ENCODE results near the gene RPS6KA2.

RPS6KA2 gene

DNA sequence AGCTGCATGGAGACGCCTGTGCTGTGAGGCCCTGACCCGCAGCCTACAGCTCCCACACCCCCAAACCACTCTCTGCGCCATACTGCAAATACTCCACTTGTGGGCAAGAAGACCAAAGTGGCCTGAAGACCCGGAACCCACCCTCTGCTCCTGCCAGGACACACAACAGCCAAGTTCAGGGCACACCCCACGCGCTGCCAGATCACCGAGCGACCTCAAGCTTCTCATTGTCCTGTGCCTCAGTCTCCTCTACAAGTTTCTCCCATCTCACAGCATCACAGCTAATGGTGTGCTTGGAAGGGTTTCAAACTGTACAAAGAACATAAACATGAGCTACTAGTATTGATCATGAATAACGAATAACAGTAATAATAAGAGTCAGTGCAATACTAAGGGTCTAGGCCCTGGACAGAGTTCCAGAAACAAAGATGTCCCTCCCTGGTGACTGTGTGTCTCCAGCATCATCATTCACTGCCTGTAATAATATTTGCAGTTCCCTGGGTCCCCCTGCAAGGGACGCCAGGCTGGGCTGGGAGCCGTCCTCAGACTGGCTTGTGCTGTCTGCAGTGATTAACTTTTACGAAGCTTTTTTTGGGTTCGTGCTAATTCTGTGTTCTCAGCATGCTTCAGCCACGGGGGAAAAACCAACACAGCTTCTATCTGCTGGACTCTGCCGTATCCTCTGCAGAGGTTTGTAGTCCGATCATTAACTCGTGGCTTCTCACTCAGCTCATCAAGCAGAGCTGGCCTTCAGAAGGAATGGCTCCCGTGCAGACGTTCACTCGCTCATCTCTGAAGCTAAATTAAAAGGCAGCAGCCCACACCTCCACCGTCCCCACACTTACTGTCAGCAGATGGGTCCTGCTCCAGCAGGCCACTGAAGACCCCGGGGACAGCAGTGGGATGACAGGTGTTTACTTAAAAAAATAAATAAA lies 162.7 kb downstream of the RPS6KA2 start:
- TF ChIP-seq EZH2 (IDR thresholded peaks at IDR 0.05; ENCODE audit: borderline replicate concordance, low read depth, low read length, severe bottlenecking) (no peak), CTCF (IDR thresholded peaks at IDR 0.05; ENCODE audit: borderline replicate concordance, extremely low read depth, low read length, poor library complexity, severe bottlenecking) (no peak)
- H3K4me3 ChIP-seq (ENCODE audit: low read depth in 1 of 2, low read length in 2 of 2), result no peak overlapping the region
- DNase-seq (no peak), ATAC-seq (ENCODE audit: insufficient read depth, low read depth) (no peak)
- no peaks in the 10 kb centered on the region for H3K79me2 ChIP-seq (ENCODE audit: insufficient read depth, low read length)
- no peak overlapping the region for H3K27ac ChIP-seq (ENCODE audit: low read length)
- H3K36me3 ChIP-seq (ENCODE audit: insufficient read depth, low read length), result no peaks in the 10 kb centered on the region
- H3K9me3 ChIP-seq (ENCODE audit: insufficient read depth, low read length, severe bottlenecking), result no peaks in the 10 kb centered on the region
- no peak overlapping the region for H3K9ac ChIP-seq (ENCODE audit: low read depth, low read length)
- no peaks in the 10 kb centered on the region for H3K27me3 ChIP-seq (ENCODE audit: insufficient read depth, low read length, poor library complexity)
- no peak overlapping the region for H3K4me2 ChIP-seq (ENCODE audit: insufficient read depth, low read length)
- H4K20me1 ChIP-seq (ENCODE audit: insufficient read depth, low read length), result no peaks in the 10 kb centered on the region
- no peak overlapping the region for H2AFZ ChIP-seq (ENCODE audit: low read depth, low read length)
- H3K4me1 ChIP-seq (ENCODE audit: insufficient read depth, low read length), result no peaks in the 10 kb centered on the region

DNA sequence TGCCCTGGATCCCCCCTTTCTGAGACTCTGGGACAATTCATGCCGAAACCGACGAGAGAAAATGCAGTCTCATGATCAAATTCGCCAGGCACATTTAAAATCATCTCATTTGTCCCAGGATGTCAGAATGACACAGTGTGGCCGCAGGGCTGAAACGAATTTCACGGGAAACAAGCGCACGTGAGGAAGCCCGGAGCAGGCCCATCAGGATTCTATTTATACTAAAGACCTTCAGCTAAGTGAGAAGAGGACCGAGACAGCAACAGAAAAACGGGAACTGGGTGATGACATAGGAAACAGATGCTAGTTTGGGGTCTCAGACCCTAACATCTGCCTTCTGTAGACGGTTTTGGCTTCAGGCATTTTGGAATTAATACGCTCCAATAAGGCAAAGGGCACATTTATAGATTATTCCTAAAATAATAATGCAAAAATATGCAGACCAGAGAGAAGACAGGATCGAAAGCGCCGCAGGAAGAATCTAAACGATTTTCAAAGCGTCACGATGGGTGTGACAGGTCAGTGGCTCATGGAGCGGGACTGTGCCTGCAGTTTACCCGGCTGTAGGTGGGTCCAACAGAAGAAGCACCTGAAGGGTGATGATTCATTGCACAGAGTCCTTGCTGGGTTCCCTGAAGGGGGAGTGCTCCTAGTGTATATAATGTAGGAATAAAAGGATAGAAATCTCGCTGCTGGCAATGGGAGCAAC lies 163.5 kb downstream of the RPS6KA2 start:
- H2AFZ ChIP-seq (ENCODE audit: low read depth, low read length), result no peak overlapping the region
- no peak for DNase-seq

DNA sequence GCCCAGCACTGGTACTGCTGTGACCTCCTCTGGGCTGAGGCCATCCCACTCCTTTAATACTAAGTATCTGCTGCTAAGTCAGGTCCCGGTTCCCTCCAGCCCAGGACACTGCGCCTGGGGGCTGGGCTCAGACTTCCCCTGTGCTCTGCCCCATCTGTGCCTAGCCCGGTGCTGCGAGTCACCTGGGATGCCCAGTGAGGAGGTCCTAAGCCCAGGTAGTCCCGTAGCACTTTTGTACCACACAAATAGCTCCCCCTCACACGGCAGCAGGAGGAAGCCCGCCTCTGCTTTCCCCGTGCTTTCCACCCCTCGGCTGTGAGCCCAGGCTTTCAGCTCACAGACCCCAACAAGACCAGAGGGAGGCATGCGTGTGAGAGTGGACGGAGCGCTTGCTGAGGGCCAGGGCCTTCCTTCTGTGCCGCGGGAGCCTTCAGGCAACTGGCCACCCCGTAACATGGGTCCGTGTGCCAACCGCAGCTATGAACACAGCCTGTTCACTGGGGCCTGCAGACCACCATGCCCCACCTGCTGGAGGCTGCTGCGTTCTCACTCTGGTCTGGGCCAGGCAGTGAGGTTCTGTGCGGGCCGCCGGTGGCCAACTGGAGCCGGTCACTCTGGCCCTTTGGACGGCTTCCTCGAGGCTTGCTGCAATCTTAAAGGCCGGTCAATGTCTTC lies 164.5 kb downstream of the RPS6KA2 start:
- no peaks in the 10 kb centered on the region for H3K4me1 ChIP-seq (ENCODE audit: insufficient read depth, low read length)
- no peaks in the 10 kb centered on the region for H4K20me1 ChIP-seq (ENCODE audit: insufficient read depth, low read length)
- no peak overlapping the region for H2AFZ ChIP-seq (ENCODE audit: low read depth, low read length)
- H3K36me3 ChIP-seq (ENCODE audit: insufficient read depth, low read length), result no peaks in the 10 kb centered on the region
- H3K9me3 ChIP-seq (ENCODE audit: insufficient read depth, low read length, severe bottlenecking), result no peaks in the 10 kb centered on the region
- no peak overlapping the region for H3K4me3 ChIP-seq (ENCODE audit: low read depth in 1 of 2, low read length in 2 of 2)
- no peak overlapping the region for H3K9ac ChIP-seq (ENCODE audit: low read depth, low read length)
- no peak overlapping the region for H3K4me2 ChIP-seq (ENCODE audit: insufficient read depth, low read length)
- no peak for TF ChIP-seq CTCF (IDR thresholded peaks at IDR 0.05; ENCODE audit: borderline replicate concordance, extremely low read depth, low read length, poor library complexity, severe bottlenecking)
- TF ChIP-seq EZH2 (IDR thresholded peaks at IDR 0.05; ENCODE audit: borderline replicate concordance, low read depth, low read length, severe bottlenecking), result no peak
- DNase-seq (no peak), ATAC-seq (ENCODE audit: insufficient read depth, low read depth) (no peak)
- no peaks in the 10 kb centered on the region for H3K79me2 ChIP-seq (ENCODE audit: insufficient read depth, low read length)
- no peaks in the 10 kb centered on the region for H3K27me3 ChIP-seq (ENCODE audit: insufficient read depth, low read length, poor library complexity)
- no peak overlapping the region for H3K27ac ChIP-seq (ENCODE audit: low read length)

More for the DNA sequence above, 163.5 kb downstream of the RPS6KA2 start:
- no peaks in the 10 kb centered on the region for H3K9me3 ChIP-seq (ENCODE audit: insufficient read depth, low read length, severe bottlenecking)
- no peak overlapping the region for H3K27ac ChIP-seq (ENCODE audit: low read length)
- no peaks in the 10 kb centered on the region for H3K36me3 ChIP-seq (ENCODE audit: insufficient read depth, low read length)
- H3K4me3 ChIP-seq (ENCODE audit: low read depth in 1 of 2, low read length in 2 of 2), result no peak overlapping the region
- TF ChIP-seq CTCF (IDR thresholded peaks at IDR 0.05; ENCODE audit: borderline replicate concordance, extremely low read depth, low read length, poor library complexity, severe bottlenecking) (no peak), EZH2 (IDR thresholded peaks at IDR 0.05; ENCODE audit: borderline replicate concordance, low read depth, low read length, severe bottlenecking) (no peak)
- no peak for ATAC-seq (ENCODE audit: insufficient read depth, low read depth)
- H3K79me2 ChIP-seq (ENCODE audit: insufficient read depth, low read length), result no peaks in the 10 kb centered on the region
- no peaks in the 10 kb centered on the region for H3K4me1 ChIP-seq (ENCODE audit: insufficient read depth, low read length)
- H4K20me1 ChIP-seq (ENCODE audit: insufficient read depth, low read length), result no peaks in the 10 kb centered on the region
- H3K27me3 ChIP-seq (ENCODE audit: insufficient read depth, low read length, poor library complexity), result no peaks in the 10 kb centered on the region
- no peak overlapping the region for H3K9ac ChIP-seq (ENCODE audit: low read depth, low read length)
- H3K4me2 ChIP-seq (ENCODE audit: insufficient read depth, low read length), result no peak overlapping the region
